22Rv1 (cell line): ENCODE data around the gene CTNNBIP1.

Source experiments
- ZFX ChIP-seq: fragments of 450-650 bp; IDR thresholded peaks from 2 replicates; pipeline ENCODE4 v1.6.1; 2017; ENCODE audit warnings: antibody characterized with exemption, borderline replicate concordance
- TF ChIP-seq, protein P1 (sequence below): fragments of 450-650 bp; IDR thresholded peaks from 2 replicates; pipeline ENCODE4 v1.5.1; 2017; ENCODE audit warnings: mild to moderate bottlenecking

DNA sequence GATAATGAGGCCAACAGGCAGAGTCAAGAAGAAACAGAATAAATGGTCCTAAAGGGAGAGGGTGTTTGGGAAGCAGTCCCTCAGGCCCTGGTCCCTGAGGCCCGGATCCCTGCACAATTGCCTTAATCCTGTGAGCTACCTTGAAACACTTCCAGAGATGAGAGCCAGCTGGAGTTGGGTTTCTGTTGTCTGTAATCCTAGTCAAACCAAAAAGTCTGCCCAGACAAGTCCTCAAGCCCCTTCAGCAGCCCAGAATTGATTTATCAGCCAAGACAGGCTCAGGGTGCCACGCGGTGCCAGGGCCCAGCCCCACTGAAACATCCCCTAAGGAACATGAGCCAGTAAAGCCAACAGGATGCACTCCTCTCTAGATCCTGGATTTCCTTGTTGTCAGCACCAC lies 69.9 kb downstream of the CTNNBIP1 start:
- TF ChIP-seq, protein P1, sequence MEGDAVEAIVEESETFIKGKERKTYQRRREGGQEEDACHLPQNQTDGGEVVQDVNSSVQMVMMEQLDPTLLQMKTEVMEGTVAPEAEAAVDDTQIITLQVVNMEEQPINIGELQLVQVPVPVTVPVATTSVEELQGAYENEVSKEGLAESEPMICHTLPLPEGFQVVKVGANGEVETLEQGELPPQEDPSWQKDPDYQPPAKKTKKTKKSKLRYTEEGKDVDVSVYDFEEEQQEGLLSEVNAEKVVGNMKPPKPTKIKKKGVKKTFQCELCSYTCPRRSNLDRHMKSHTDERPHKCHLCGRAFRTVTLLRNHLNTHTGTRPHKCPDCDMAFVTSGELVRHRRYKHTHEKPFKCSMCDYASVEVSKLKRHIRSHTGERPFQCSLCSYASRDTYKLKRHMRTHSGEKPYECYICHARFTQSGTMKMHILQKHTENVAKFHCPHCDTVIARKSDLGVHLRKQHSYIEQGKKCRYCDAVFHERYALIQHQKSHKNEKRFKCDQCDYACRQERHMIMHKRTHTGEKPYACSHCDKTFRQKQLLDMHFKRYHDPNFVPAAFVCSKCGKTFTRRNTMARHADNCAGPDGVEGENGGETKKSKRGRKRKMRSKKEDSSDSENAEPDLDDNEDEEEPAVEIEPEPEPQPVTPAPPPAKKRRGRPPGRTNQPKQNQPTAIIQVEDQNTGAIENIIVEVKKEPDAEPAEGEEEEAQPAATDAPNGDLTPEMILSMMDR, result no peak
- TF ChIP-seq ZFX, result no peak
